Tibial artery (tissue), 4 donors: ENCODE measurements around the gene TMEM236.
"Not testable (repeated sequence)": the region's sequence is repeated elsewhere in the genome, so short reads cannot be mapped to it uniquely, and the experiment has no call there.

Source experiments
- DNase-seq, 2 donors: peaks; one replicate each; pipeline ENCODE4 v3.0.0-alpha.2; 2019
- H3K27ac ChIP-seq, 2 donors: fragments of 200-600 bp; sonication (generic) in 1 of 2; 1 replicate in 1 of 2; 2 replicates in 1 of 2; pipeline ENCODE4 v1.5.1; 2018 to 2019; ENCODE audit warnings: mild to moderate bottlenecking in 1 of 2
- H3K27me3 ChIP-seq, 2 donors: fragments of 200-600 bp; sonication (generic) in 1 of 2; one replicate each; pipeline versions ENCODE4 v1.5.1 to v1.6.0; 2016 to 2019
- H3K36me3 ChIP-seq, 3 donors: fragments of 200-600 bp; sonication (generic) in 2 of 3; one replicate each; pipeline ENCODE4 v1.5.1; 2016 to 2019; ENCODE audit warnings: mild to moderate bottlenecking in 2 of 3
- H3K4me1 ChIP-seq, 4 donors: fragments of 200-600 bp; sonication (generic) in 2 of 4; 1 replicate in 3 of 4; 2 replicates in 1 of 4; pipeline ENCODE4 v1.5.1; 2016 to 2019
- H3K4me3 ChIP-seq, 2 donors: fragments of 200-600 bp; sonication (generic) in 1 of 2; 1 replicate in 1 of 2; 2 replicates in 1 of 2; pipeline ENCODE4 v1.5.1; 2018 to 2019; ENCODE audit warnings: mild to moderate bottlenecking in 2 of 2
- H3K9me3 ChIP-seq, 3 donors: fragments of 200-600 bp; sonication (generic) in 1 of 3; one replicate each; pipeline ENCODE4 v1.5.1; 2016 to 2019
- CTCF ChIP-seq, 2 experiments: fragments of 200-600 bp in 1 of 2; fragments of 450-650 bp in 1 of 2; IDR thresholded peaks; one replicate each; pipeline ENCODE4 v1.5.1; 2017 to 2019; ENCODE audit warnings: antibody characterized with exemption in 2 of 2, mild to moderate bottlenecking in 1 of 2, moderate library complexity in 1 of 2
- intact Hi-C: fragments of 100-400 bp; cut with DNase I; formaldehyde crosslinking; loops from one replicate; pipeline ENCODE4 v1.15.0; 2023; ENCODE audit warnings: low total_unique reads

Gene TMEM236

GRCh38 chr10:17712053-17712452 lies 39.9 kb upstream of the TMEM236 start:
- intact Hi-C loops = no loop called here
- no peak for DNase-seq
- no peak overlapping the region for H3K4me3 ChIP-seq
- no peak for TF ChIP-seq CTCF (IDR thresholded peaks at IDR 0.05)
- no peaks in the 10 kb centered on the region for H3K4me1 ChIP-seq
- H3K27me3 ChIP-seq = no peaks in the 10 kb centered on the region
- peaks cover 44 to 83% (median 59%) of the 10 kb centered on the region in 3 donors for H3K36me3 ChIP-seq
- H3K27ac ChIP-seq = no peak overlapping the region
- H3K9me3 ChIP-seq = no peaks in the 10 kb centered on the region

- Histone ChIP-seq H3K36me3 (peaks cover 52 to 83% (median 66%) of the 10 kb centered on the region in 3 donors), H3K4me1 (no peaks in the 10 kb centered on the region), H3K27me3 (no peaks in the 10 kb centered on the region), H3K4me3 (no peak overlapping the region), H3K9me3 (no peaks in the 10 kb centered on the region), H3K27ac (no peak overlapping the region)
- TF ChIP-seq CTCF (IDR thresholded peaks at IDR 0.05) = no peak
- intact Hi-C loops = no loop called here
- no peak for DNase-seq
Observed at GRCh38 chr10:17712717-17713471, 39.1 kb upstream of the TMEM236 start.

- H3K27ac ChIP-seq = no peak overlapping the region
- TF ChIP-seq CTCF (IDR thresholded peaks at IDR 0.05) = no peak
- H3K27me3 ChIP-seq = no peaks in the 10 kb centered on the region
- no peak for DNase-seq
- H3K4me1 ChIP-seq = no peaks in the 10 kb centered on the region
- intact Hi-C loops = no loop called here
- H3K4me3 ChIP-seq = no peak overlapping the region
- peaks cover 49 to 74% (median 64%) of the 10 kb centered on the region in 3 donors for H3K36me3 ChIP-seq
- H3K9me3 ChIP-seq = no peaks in the 10 kb centered on the region
Observed at GRCh38 chr10:17713758-17714157, 38.2 kb upstream of the TMEM236 start.

GRCh38 chr10:17716161-17716560 lies 35.8 kb upstream of the TMEM236 start:
- no peak for DNase-seq
- no peak for TF ChIP-seq CTCF (IDR thresholded peaks at IDR 0.05)
- Histone ChIP-seq H3K36me3 (peaks cover 33 to 50% (median 48%) of the 10 kb centered on the region in 3 donors), H3K27ac (no peak overlapping the region), H3K9me3 (no peaks in the 10 kb centered on the region), H3K27me3 (no peaks in the 10 kb centered on the region), H3K4me1 (no peaks in the 10 kb centered on the region), H3K4me3 (no peak overlapping the region)
- intact Hi-C loops = no loop called here

GRCh38 chr10:17722317-17723014 lies 29.5 kb upstream of the TMEM236 start:
- H3K27me3 ChIP-seq, DNase-seq, H3K4me3 ChIP-seq, H3K27ac ChIP-seq, H3K9me3 ChIP-seq, H3K4me1 ChIP-seq, intact Hi-C loops: not testable (repeated sequence)
- H3K36me3 ChIP-seq = peaks cover 16 to 19% (median 18%) of the 10 kb centered on the region in 3 donors

GRCh38 chr10:17725703-17726102 lies 26.3 kb upstream of the TMEM236 start:
- H3K36me3 ChIP-seq = peaks cover 12 to 15% (median 15%) of the 10 kb centered on the region in 3 donors
- H3K9me3 ChIP-seq = no peaks in the 10 kb centered on the region
- no peak overlapping the region for H3K27ac ChIP-seq
- no peaks in the 10 kb centered on the region for H3K4me1 ChIP-seq
- TF ChIP-seq CTCF (IDR thresholded peaks at IDR 0.05) = no peak
- no peak for DNase-seq
- no peak overlapping the region for H3K4me3 ChIP-seq
- H3K27me3 ChIP-seq = no peaks in the 10 kb centered on the region
- intact Hi-C loops = no loop called here
